NCI-H2196 treated with DMSO at 0.1 percent for 48 hours (cell line): ENCODE data around the gene CCPG1.

Source experiments
- DNase-seq: peaks from one replicate; lab custom pipeline; 2025; ENCODE audit not compliant: unreplicated experiment; lab: John Stamatoyannopoulos, UW

CCPG1 gene

DNA sequence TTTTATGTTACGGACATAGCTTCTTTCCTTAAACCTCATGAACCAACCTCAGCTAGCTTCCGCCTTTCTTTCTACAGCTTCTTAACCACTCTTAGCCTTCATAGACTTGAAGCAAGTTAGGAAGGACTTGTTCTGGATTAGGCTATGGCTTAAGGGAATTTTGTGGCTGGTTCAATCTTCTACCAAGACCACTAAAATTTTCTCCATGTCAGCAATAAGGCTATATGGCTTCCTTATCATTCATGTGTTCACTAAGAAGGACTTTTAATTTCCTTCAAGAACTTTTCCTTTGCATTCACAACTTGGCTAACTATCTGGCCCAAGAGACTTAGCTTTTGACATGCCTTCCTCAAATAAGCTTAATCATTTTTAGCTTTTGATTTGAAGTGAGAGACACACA, 24.5 kb downstream of the CCPG1 start:
- no peak for DNase-seq

DNA sequence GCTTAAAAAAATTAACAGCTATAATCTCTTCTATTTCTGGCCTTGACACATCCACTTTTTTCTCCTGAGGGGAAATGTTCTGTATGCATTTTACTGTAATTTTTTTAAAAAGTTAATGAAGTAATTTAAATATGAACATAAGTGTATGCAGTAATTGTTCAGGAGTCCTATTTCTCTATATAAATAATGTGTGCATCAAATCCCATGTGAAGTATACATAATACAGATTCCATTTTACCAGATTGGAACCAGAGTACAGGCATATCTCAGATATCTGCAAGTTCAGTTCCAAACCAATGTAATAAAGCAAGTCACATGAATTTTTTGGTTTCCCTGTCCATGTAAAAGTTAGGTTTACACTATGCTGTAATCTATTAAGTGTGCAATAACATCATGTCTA, 26.6 kb downstream of the CCPG1 start:
- DNase-seq, result no peak

DNA sequence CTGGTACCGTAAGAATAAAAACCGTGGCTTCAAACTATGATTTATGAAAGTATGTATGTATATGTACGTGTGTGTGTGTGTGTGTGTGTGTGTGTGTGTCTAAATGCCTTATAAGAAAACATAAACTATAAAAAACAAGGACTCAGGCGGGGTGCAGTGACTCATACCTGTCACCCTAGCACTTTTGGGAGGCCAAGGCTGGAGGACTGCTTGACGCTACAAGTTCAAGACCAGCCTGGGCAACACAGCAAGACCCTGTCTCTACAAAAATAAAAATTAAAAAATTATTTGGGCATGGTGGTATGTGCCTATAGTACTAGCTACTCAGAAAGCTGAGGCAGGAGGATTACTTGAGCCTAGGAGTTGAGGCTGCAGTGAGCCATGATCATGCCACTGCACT, 29.1 kb downstream of the CCPG1 start:
- DNase-seq, result no peak

DNA sequence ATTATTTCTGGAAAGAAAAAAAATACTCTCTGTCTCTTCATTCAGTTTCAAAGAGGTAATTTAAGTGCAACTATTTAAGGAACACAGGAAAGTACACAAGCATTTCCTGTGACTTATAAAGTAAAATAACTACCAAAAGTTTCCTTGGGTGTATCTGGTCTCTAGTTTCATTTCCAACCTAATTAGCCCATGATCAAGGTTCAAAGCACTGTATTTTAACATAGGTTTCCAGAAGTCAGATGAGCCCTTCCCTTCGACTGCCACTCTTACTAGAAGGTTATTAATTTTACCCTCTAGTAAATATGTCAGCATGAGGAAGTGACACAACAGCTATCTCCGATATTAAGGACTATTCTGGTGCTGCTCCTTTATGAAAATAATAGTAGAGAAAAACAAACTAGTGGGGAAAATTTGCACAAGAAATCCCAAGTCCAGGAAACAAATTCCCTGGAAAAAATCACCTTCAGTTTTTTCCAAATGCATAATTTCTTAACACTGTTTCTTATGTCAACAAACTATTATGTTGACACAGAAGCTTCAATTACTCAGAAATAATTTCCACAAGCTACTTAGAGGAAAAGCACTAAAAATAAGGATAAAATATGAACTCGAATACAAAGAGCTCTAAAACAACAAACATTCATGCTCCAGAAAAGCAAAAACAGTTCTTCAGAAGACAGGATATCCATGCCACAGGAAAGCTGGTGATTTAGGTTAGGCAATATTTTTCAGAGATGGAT, 35.3 kb downstream of the CCPG1 start:
- no peak for DNase-seq

DNA sequence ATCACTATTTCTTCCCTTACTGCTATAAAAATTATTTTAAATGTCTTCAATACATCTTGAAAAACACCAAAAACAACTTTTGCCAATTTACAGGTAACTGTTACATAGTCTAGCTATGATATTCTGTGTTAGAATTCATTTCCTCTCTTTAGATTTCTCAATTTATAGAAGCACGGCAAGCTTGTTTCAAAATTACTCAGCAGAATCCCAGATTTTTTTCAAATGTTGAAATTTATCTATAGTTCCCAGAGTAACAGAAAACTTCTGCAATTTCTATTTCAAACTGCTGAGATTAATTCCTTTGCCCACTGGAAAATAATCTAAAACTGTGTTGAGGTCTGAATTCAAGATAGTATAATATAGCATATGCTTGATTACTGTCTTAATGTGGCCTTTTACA, 41.2 kb downstream of the CCPG1 start:
- DNase-seq, result no peak

DNA sequence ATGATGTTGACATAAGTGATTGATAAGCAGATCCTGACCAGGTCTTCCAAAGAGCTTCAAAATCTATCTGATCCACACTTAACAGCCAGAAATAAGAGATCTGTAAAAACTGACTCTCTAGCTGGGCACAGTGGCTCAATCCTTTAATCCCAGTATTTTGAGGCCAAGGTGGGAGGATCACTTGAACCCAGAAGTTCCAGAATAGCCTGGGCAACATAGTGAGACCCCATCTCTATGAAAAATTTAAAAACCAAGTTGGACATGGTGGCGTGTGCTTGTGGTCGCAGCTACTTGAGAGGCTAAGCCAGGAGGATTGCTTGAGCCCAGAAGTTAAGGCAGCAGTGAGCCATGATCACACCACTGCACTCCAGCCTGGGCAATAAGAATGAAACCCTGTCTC, 45.5 kb downstream of the CCPG1 start:
- DNase-seq, result no peak

DNA sequence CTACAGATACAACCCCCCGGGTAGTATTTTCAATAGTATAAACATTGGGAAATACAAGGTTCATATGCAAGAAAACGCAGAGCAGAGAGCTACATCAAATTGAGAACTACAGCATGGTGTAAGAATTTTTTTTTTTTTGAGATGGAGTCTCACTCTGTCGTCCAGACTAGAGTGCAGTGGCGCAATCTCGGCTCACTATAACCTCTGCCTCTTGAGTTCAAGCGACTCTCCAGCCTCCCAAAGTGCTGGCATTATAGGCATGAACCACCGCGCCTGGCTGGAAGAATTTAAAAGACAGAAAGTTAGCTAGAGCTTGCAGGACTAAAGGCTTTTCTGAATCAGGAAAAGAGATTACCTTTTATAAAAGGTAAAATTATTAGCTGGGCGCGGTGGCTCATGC, 47.1 kb downstream of the CCPG1 start:
- no peak for DNase-seq

DNA sequence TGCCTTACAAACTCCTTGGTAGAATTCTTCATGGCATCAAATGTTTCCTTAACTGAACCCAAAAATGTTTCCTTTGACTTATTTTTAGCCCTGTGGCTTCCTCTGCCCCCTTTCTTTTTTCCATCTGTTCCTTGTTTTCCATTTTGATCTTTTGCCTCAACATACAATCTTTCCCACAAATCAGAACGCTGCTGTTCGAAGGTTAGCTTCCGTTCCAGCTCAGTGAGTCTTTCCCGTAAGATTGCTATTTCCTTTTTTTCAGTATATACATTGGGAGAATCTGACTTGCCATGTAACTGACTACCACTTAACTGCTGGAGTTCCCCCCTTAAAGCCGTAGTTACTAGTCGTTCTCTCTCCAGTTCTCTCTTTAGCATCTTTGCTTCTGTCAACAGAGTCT, 47.9 kb downstream of the CCPG1 start:
- DNase-seq, result no peak

DNA sequence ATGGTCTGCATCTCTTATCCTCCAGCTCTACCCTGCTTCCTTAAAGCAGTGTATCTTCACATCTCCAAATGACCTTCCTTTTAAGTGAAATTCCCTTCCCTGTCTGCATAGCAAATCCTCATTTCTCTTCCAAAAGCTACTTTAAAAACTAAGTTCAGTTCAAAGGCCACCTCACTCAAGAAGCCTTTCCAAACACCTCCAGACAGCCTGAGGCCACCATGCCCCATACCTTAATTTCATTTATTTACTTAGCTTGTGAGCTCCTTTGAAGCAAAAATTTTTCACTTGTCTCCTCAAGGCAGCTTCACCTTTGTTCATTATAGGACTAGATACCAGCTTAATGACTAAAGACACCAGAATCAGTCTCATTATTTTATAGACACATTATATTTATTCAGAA, 49.7 kb downstream of the CCPG1 start:
- no peak for DNase-seq

DNA sequence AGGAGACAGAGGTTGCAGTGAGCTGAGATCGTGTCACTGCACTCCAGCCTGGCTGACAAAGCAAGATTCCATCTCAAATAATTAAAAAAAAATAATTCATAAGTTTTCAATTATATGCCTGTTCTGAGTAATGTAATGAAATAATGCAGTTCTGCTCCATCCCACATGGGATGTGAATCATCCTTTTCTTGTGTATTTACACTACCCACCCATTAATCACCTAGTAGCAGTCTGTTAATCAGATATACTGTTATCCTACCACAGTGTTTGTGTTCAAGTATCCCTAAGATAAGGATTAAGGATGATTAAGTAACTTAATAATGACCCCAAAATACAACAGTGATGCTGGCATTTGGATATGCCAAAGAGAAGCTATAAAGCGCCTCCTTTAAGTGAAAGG, 50.4 kb downstream of the CCPG1 start:
- DNase-seq, result no peak

DNA sequence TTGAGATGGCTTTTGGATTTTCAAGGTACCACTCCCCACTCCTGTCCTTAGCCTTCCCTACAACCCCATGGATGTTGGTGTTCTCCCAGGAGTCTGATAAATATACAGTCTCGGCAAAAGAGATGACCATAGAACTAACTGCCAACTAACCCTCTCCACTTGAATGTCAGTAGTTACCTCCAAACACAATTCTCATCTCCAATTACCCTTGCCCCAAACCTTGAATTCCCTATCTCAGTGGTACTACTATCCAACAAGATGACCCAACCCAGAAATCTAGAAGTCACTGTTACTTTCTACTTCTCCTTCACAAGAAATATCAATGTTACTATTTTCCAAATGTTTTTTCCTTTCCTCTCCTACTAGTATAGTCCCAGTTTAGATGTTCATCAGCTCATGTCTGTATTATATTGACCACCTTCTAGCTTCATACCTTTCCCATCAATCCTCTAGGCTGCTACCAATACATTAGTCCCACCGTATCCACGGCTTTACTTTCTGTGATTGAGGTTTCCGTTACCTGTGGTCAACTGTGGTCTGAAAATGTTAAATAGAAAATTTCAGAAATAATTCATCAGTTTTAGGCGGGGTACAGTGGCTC, 51.1 kb downstream of the CCPG1 start:
- DNase-seq, result no peak

DNA sequence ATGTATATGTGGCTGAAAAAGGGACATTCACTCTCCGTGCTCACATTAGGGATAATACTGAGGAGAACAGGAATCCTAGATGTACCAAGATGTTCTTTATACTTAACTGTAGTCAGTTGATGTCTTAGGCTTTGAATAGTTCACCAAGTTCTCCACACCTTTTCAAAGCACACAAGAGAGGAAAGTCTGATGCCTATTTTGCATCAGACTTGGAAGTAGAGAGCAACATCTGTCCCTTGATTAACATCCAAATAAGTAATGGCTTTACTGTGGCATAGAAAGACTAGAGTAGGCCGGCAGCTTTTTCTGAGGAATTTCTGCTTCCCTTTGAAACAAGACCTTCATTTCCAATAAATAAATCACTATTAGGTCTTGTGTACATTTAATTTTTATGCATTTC, 55.1 kb downstream of the CCPG1 start:
- DNase-seq, result no peak

DNA sequence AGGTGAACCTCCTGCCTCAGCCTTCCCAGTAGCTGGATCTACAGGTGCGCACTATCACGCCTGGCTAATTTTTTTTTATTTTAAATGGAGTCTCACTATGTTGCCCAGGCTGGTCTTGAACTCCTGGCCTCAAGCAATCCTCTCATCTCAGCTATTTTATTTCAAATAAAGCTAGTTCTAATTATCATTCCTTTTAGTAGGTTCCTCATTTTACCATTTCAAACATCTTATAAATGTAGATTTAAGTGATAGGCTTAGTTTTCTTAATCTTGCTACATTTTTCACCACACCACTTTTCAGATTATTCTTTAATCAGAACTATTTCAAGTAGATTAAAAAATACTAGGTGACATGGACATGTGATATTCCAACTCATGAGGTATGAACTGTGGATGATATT, 58.9 kb downstream of the CCPG1 start:
- DNase-seq, result no peak

DNA sequence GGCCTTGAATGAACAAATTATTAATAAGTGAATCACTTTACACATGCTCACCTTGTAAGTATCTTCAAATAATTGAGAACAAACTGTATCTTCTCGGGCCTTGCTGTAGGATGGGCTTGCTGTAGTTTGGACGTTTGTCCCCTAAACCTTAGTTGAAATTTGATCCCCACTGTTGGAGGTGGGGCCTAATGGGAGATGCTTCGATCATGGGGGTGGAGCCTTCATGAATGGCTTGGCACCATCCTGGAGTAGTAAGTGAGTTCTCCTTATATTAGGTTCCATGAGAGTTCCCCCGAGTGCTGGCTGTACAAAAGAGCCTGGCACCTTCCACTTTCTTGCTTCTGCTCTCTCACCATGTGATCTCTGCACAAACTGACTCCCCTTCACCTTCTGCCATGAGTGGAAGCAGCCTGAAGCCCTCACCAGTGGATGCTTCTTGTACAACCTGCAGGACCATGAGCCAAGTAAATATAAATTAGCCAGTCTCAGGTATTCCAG, 59.8 kb downstream of the CCPG1 start:
- DNase-seq, result no peak

DNA sequence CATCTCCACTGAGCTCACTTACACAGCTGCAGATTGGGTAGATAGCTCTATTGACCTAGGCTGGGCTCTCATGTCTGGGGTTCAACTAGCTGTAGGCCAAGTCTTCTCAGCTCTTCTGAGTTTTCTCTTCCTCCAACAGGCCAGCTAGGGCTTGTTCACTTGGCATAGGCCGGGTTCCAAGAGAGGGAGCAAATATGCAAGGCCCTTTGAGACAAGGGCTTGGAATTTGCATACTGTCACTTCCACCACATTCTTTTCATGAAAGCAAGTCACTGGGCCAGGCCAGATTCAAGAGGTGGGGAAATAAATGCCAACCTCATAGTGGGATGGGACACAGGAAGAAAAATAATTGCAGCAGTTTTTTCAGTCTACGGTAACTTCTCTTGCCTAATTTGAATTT, 64.0 kb downstream of the CCPG1 start:
- no peak for DNase-seq

DNA sequence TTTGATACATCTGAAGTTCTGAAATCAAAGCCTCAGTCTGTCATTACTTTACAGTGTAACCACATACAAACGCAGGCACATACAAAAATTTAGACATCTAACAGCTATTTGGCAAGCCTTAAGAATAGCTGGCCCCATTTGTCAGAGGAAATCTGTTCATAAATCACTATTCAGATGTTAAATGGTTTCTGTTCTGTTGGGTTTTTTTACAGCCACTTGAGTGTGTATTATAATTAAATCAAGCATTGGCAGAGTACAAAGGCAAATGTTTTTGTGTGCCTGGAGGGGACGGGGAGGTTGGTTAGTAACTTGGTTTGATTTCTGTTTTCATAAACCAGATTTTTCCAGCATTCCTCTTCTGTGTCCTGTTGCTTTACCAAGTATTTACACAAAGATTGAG, 65.0 kb downstream of the CCPG1 start:
- DNase-seq, result no peak

DNA sequence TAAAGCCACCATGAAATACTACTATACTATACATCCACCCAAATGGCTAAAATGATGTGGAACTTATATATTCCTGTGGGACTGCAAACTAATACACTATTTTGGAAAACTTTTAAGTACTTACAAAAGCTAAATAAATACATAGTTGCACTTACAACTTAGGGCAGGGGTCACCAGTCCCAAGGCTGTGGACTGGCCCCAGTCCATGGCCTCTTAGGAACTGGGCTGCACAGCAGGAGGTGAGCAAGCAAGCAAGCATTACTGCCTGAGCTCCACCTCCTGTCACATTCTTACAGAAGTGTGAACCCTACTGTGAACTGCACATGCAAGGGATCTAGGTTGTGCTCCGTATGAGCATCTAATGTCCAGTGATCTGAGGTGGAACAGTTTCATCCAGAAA, 71.0 kb downstream of the CCPG1 start:
- DNase-seq, result no peak

DNA sequence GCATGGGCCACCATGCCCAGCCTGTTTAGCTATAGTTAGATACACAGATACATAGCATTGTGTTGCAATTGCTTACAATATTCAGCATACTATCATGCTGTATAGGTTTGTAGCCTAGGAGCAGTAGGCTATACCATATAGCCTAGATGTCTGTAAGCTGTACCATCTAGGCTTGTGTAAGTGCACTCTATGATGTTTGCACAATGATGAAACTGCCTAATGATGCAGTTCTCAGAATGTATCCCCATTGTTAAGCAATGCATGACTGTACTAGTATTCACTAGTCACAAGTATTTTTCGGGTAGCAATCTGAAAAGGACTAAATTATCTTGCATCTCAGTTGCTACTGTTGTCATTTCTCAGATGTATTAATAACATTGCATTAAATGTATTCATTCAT, 73.2 kb downstream of the CCPG1 start:
- no peak for DNase-seq

DNA sequence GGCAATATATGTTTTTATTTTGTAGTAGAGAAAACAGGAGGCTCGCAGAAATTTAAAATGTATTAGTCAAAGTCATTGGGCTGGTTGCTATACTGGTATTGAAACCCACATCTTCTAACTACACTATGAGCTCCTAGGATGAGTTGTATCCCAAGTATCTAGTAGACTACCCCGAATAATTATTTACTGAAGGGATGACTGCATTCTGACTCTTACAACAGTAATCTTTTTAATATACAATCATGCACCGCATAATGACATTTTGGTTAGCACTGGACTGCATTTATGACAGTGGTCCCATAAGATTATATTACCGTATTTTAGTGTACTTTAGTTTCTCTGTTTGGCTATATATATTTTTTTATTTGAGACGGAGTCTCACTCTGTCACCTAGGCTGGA, 73.8 kb downstream of the CCPG1 start:
- DNase-seq, result no peak

DNA sequence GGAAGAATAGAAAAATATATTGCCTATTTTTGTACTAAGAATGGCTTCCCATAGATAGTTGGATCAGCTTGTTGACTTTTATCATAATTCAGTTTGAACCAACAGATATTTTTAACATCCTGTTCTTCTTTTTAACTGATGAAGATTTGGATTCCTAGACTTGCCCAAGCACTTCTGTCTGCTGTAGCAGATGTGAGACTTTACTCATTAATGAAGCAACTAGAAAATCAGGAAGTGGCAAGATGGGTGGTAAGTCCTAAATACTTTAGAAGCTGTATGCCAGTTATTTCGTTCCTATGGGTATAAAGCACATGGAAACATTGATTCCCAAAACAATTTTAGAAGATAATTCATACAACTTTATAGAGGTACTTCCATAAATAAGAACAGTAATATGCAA, 80.8 kb downstream of the CCPG1 start:
- DNase-seq, result no peak

DNA sequence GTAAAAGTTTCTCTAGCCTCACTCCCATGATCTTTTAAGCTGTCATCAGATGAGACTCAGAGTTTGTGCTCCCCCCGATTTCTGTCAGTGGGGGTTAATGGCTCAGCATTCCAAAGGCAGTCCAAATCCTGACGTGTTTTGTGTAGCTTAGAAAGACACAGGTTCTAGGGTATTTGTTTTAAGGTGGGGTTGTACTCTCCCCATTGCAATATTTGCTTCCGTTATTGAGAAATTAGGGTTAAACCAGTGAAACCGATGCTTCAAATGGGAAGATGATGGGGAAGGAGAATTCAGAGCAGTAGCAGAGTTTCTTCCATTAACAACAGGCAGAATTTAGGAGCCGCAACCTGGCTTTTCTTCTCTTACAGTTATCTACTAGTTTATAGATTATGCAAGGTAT, 85.7 kb downstream of the CCPG1 start:
- DNase-seq, result no peak

DNA sequence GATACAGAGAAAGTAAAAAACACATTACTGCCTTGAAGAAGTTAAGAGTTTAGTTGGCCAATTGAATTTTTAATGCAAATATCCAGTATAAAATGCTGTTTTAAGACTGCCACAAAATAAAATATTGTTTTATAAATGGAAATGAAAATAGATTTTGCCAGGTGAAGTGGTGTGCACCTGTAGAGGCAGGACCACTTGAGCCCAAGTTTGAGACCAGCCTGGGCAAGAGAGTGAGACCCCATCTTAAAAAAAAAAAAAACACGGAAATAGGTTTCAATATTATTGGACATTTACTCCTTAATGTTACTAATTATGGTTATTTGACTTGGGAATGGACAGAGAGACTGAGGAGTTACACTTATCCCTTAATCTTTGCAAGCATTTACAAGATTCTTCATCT, 87.2 kb downstream of the CCPG1 start:
- DNase-seq, result no peak

DNA sequence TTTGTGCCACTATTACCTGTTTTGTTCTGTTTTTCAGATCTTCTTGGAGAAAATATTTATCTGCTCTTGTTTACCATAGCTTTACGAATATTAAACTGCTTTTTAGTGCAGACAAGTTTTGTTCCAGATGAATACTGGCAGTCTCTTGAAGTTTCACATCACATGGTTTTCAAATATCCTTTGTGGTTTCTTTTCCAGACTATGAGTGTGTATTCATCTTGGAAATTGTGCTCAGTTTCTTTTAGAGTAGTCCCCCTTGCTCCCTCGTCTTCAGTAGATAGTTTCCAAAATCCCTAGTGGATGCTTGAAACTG, 88.0 kb downstream of the CCPG1 start:
- DNase-seq, result no peak
